Thyroid gland (tissue), 4 donors: ENCODE results near the gene C22orf15. TPM values are rescaled to one million over a fixed set of nuclear protein-coding genes. Genes with fewer than 3 reads are reported as not detected.

Experiments used
- DNase-seq, 2 donors: peaks; one replicate each; pipeline ENCODE4 v3.0.0-alpha.2; 2019
- H3K27ac ChIP-seq, 3 donors: fragments of 200-600 bp; sonication (generic); 1 replicate in 2 of 3; 2 replicates in 1 of 3; pipeline ENCODE4 v1.5.1; 2016 to 2019; ENCODE audit warnings: mild to moderate bottlenecking in 1 of 3, moderate library complexity in 1 of 3
- H3K27me3 ChIP-seq: fragments of 200-600 bp; sonication (generic); one replicate; pipeline ENCODE4 v1.5.1; 2019
- H3K36me3 ChIP-seq, 2 donors: fragments of 200-600 bp; sonication (generic); one replicate each; pipeline ENCODE4 v1.5.1; 2016 to 2019
- H3K4me1 ChIP-seq, 2 donors: fragments of 200-600 bp; sonication (generic); one replicate each; pipeline ENCODE4 v1.5.1; 2017 to 2019
- H3K4me3 ChIP-seq, 3 donors: fragments of 200-600 bp; sonication (generic); replicated peaks in 1 of 3; 1 replicate in 2 of 3; 2 replicates in 1 of 3; pipeline ENCODE4 v1.5.1; 2016; ENCODE audit warnings: mild to moderate bottlenecking in 1 of 3
- H3K9me3 ChIP-seq: fragments of 200-600 bp; sonication (generic); one replicate; pipeline ENCODE4 v1.5.1; 2017
- POLR2A ChIP-seq, 2 donors: fragments of 450-650 bp; IDR thresholded peaks; one replicate each; pipeline ENCODE4 v1.6.1; 2017; ENCODE audit warnings: antibody characterized with exemption in 2 of 2, mild to moderate bottlenecking in 2 of 2, moderate library complexity in 1 of 2
- WGBS, 2 donors: methylation state at CpG; one replicate each; pipeline ENCODE4 v1.1.5; 2017; 5-methylcytosine and 5-hydroxymethylcytosine counted together
- intact Hi-C: fragments of 100-400 bp; cut with DNase I; formaldehyde crosslinking; loops from one replicate; pipeline ENCODE4 v1.15.1; 2023
- total RNA-seq, 4 donors: library from RNA; depleted of rRNA; stranded (reverse); fragments of >200 nt; gene quantifications; one replicate each; pipeline ENCODE4 v1.2.3, GENCODE V29; 2016
- TF ChIP-seq, protein P1 (sequence below), 6 experiments: fragments of 200-600 bp in 3 of 6; fragments of 450-650 bp in 3 of 6; sonication (generic) in 3 of 6; IDR thresholded peaks; one replicate each; pipeline ENCODE4 v1.5.1; 2016 to 2019; ENCODE audit warnings: antibody characterized with exemption in 6 of 6, mild to moderate bottlenecking in 2 of 6, inconsistent platforms in 1 of 6, moderate library complexity in 1 of 6

Gene C22orf15
- total RNA-seq, 4 donors from 2014 or later = not detected

DNA sequence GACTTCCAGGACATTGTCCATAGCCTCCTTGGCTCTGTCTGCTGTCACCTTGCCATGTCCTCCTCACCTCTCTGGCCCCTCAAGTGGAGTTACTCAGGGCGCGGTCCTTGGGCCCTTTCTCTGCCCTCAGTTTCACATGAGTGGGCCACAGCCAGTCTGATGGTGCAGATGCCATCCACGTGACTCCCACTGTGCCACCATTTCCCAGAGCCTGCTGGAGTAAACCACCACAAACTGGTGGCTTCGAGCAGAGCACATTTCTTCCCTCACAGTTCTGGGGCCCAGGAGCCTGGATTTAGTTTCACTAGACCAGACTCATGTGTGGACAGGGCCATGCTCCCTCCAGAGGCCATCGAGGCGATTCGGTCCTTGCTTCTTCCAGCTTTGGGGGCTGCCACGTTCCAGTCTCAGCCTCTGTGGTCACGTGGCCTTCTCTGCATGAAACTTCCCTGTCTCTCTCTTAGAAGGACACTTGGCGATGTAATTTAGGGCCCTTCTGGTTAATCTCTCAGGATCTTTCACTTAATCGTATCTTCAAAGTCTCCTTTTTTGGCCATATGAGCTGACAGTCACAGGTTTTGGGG lies 38.5 kb downstream of the C22orf15 start:
- peak; percentile 77 to 78 for DNase-seq
- no peak overlapping the region for H3K4me3 ChIP-seq
- intact Hi-C loops = no loop called here
- TF ChIP-seq, protein P1, sequence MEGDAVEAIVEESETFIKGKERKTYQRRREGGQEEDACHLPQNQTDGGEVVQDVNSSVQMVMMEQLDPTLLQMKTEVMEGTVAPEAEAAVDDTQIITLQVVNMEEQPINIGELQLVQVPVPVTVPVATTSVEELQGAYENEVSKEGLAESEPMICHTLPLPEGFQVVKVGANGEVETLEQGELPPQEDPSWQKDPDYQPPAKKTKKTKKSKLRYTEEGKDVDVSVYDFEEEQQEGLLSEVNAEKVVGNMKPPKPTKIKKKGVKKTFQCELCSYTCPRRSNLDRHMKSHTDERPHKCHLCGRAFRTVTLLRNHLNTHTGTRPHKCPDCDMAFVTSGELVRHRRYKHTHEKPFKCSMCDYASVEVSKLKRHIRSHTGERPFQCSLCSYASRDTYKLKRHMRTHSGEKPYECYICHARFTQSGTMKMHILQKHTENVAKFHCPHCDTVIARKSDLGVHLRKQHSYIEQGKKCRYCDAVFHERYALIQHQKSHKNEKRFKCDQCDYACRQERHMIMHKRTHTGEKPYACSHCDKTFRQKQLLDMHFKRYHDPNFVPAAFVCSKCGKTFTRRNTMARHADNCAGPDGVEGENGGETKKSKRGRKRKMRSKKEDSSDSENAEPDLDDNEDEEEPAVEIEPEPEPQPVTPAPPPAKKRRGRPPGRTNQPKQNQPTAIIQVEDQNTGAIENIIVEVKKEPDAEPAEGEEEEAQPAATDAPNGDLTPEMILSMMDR (IDR thresholded peaks at IDR 0.05) = no peak
- no peak for TF ChIP-seq POLR2A (IDR thresholded peaks at IDR 0.05)
- H3K9me3 ChIP-seq = no peaks in the 10 kb centered on the region
- peaks cover 66 to 75% of the 10 kb centered on the region in 2 donors for H3K36me3 ChIP-seq
- WGBS, 2 donors = 77 to 81% methylated on average over 11 of the region's 11 CpGs
- H3K27me3 ChIP-seq = no peaks in the 10 kb centered on the region
- H3K4me1 ChIP-seq = peaks cover 0 to 9% of the 10 kb centered on the region in 2 donors
- peak overlapping the region; percentile 27 to 56 (median 45) for H3K27ac ChIP-seq

DNA sequence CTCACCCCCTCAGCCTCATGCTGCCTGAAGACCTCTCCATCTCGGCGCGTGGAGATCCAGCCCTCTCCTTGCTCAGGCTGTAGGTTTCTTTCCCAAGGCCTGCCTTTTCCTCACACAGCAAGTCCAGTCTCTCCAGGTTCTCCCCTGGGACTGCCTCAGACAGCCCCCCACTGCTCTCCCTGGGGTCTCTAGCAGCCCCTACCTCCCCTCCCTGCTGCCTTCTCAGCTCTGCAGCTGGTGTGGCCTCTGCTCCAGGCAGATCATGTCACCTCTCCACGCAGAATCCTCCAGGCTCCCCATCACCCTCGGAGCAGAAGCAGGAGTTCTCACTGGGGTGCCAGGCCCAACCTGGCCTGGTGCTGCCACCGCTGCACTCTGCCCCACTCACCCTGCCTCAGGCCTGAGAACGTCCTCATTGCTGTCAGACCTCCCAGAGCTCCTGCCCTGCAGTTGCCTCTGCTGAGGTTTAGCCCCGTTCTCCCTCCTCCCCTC lies 39.1 kb downstream of the C22orf15 start:
- TF ChIP-seq POLR2A (IDR thresholded peaks at IDR 0.05) = no peak
- TF ChIP-seq, protein P1 (IDR thresholded peaks at IDR 0.05) = no peak
- Histone ChIP-seq H3K9me3 (no peaks in the 10 kb centered on the region), H3K27me3 (no peaks in the 10 kb centered on the region), H3K36me3 (peaks cover 64 to 76% of the 10 kb centered on the region in 2 donors), H3K4me3 (no peak overlapping the region), H3K4me1 (peaks cover 0 to 9% of the 10 kb centered on the region in 2 donors), H3K27ac (peak overlapping the region in 1 of 3 donors; percentile 56)
- WGBS, 2 donors = 95 to 96% methylated on average over 8 of the region's 8 CpGs
- intact Hi-C loops = no loop called here
- DNase-seq = no peak

DNA sequence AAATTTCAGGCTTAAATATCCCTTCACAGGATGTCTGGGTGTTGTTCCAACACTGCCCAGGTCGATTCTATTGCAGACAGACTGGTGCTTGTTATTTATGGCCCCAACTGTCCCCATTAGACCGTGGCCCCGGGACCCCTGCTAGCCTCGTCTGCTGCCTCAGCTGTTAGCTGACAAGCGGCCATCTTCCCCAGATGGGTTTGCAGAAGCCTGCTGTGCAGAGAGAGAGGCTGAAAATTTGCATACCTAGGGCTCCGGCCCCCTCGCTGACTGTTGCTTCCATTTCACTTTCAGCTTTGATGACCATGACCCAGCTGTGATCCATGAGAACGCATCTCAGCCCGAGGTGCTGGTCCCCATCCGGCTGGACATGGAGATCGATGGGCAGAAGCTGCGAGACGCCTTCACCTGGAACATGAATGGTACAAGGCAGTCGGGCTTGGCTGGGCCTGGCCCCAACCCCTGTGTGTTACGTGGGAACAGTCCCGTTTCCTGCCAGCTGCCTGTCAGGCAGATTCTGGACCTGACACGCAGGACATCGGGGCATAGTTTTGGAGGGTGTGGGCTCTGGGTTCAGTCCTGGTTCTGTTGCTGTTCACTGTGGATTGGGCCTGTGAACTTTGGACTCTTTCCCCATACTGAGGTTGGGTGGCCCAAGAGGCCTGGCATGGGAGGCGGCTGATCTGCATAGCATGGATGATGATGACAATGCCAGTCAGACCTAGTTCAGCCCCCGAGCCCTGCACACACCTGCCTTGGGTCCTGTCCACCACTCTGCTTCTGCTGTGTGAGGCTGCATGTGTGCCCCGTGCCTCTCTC lies 40.4 kb downstream of the C22orf15 start:
- Histone ChIP-seq H3K4me3 (no peak overlapping the region), H3K4me1 (peaks cover 0 to 9% of the 10 kb centered on the region in 2 donors), H3K9me3 (no peaks in the 10 kb centered on the region), H3K36me3 (peaks cover 66 to 70% of the 10 kb centered on the region in 2 donors), H3K27ac (no peak overlapping the region), H3K27me3 (no peaks in the 10 kb centered on the region)
- WGBS, 2 donors = 82 to 90% methylated on average over 7 to 9 of the region's 21 CpGs
- intact Hi-C loops = no loop called here
- TF ChIP-seq, protein P1 (IDR thresholded peaks at IDR 0.05) = no peak
- TF ChIP-seq POLR2A (IDR thresholded peaks at IDR 0.05) = no peak
- no peak for DNase-seq

DNA sequence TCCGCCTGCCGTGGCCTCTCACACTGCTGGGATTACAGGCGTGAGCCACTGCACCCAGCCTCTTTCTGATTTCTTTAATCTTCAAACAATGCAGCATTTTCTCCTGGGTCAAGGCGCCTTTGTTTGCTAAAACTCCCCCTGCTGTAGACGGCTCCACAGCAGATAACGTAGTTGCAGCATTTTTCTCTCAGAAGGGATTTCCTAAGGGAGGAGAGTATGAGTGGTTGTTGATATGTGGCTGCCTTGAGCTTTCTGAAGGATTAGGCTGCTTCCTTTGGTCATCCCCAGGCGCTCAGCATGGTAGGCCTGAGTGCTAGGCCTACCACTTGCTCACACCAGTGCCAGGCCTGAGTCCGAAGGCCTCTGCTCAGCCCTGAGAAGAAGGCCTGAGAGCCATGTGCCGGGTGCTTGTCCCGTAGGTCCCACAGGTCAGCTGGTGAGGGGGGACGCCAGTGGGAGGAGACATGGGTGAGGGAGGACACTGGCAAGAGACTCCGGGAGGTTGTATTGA lies 42.0 kb downstream of the C22orf15 start:
- no peak overlapping the region for H3K27ac ChIP-seq
- H3K36me3 ChIP-seq = peaks cover 64 to 66% of the 10 kb centered on the region in 2 donors
- no peak for TF ChIP-seq POLR2A (IDR thresholded peaks at IDR 0.05)
- TF ChIP-seq, protein P1 (IDR thresholded peaks at IDR 0.05) = no peak
- H3K27me3 ChIP-seq = no peaks in the 10 kb centered on the region
- peaks cover 0 to 9% of the 10 kb centered on the region in 2 donors for H3K4me1 ChIP-seq
- 82 to 88% methylated on average over 12 of the region's 12 CpGs for WGBS, 2 donors
- intact Hi-C loops = no loop called here
- no peaks in the 10 kb centered on the region for H3K9me3 ChIP-seq
- H3K4me3 ChIP-seq = no peak overlapping the region
- DNase-seq = no peak
